K562 (cell line): ENCODE data around the gene CCDC82. TPM values are rescaled to one million over a fixed set of nuclear protein-coding genes. Genes with fewer than 3 reads are reported as not detected.

Experiments used
- ATAC-seq: fragments of 200-7000 bp; cut with Tn5 transposase; 3 replicates; pipeline ENCODE4 v1.9.1; 2020; ENCODE audit warnings: moderate library complexity
- BruUV-seq: library from RNA; stranded (reverse); fragments of 400-500 nt; replicated peaks from 2 replicates; lab custom pipeline; 2021; lab: Mats Ljungman, UMichigan
- CTCF ChIA-PET: fragments of 300-600 bp; formaldehyde crosslinking; extraction: SDS; loops from one replicate; lab custom pipeline; 2021; ENCODE audit warnings: low intra/inter-chr PET ratio; lab: Yijun Ruan, JAX
- POLR2A ChIA-PET: fragments of 300-600, 350-650 bp; sonication (Branson Sonifier 250); formaldehyde crosslinking; extraction: SDS; loops from one replicate; lab custom pipeline; 2021; ENCODE audit warnings: antibody characterized with exemption, inconsistent platforms; lab: Yijun Ruan, JAX
- DNase-seq, 4 experiments: peaks; one replicate each; pipeline versions ENCODE4 v3.0.0 to v3.0.0-alpha.2; 2011 to 2018; ENCODE audit warnings: low spot score in 3 of 4, mixed read lengths in 3 of 4; ENCODE audit errors: extremely low read depth in 1 of 4
- FAIRE-seq: peaks from 2 replicates; lab custom pipeline; 2011; peaks lifted over from hg19 to GRCh38; lab: Jason Lieb, UNC
- H2AFZ ChIP-seq: 2 replicates; pipeline ENCODE4 v1.6.0; 2011; ENCODE audit warnings: low read depth, low read length, control low read depth, inconsistent platforms
- H3K27ac ChIP-seq: fragments of 200-600 bp; 3 replicates; pipeline ENCODE4 v1.8.0; 2011; ENCODE audit warnings: low read depth, mild to moderate bottlenecking, control low read depth, inconsistent platforms, low read length, moderate library complexity, mixed read lengths; ENCODE audit errors: extremely low read depth
- H3K27me3 ChIP-seq, 2 experiments: fragments of 300-600 bp in 1 of 2; 2 replicates in 1 of 2; 3 replicates in 1 of 2; pipeline versions ENCODE4 v1.6.0 to v1.8.0; 2011; ENCODE audit warnings: inconsistent platforms in 2 of 2, low read length in 2 of 2, mild to moderate bottlenecking in 1 of 2, mixed read lengths in 1 of 2, moderate library complexity in 1 of 2; ENCODE audit not compliant: control insufficient read depth in 2 of 2, insufficient read depth in 2 of 2
- H3K36me3 ChIP-seq: fragments of 300-600 bp; 3 replicates; pipeline ENCODE4 v1.8.0; 2011; ENCODE audit warnings: mild to moderate bottlenecking, low read length, inconsistent platforms; ENCODE audit not compliant: control insufficient read depth, insufficient read depth
- H3K4me1 ChIP-seq, 2 experiments: fragments of 200-600 bp in 1 of 2; replicated peaks in 1 of 2; 2 replicates in 1 of 2; 3 replicates in 1 of 2; pipeline versions ENCODE4 v1.5.1 to v1.8.0; 2011; ENCODE audit warnings: inconsistent platforms in 2 of 2, low read length in 2 of 2, mild to moderate bottlenecking in 1 of 2, mixed read lengths in 1 of 2, moderate library complexity in 1 of 2; ENCODE audit not compliant: control insufficient read depth in 2 of 2, insufficient read depth in 2 of 2
- H3K4me2 ChIP-seq: 2 replicates; pipeline ENCODE4 v1.6.1; 2011; ENCODE audit warnings: low read length, control low read depth, inconsistent platforms, mixed read lengths; ENCODE audit not compliant: insufficient read depth
- H3K4me3 ChIP-seq: fragments of 200-600 bp; sonication (generic), shearing (Covaris generic); 2 replicates; pipeline ENCODE4 v1.5.1; 2016; ENCODE audit warnings: control low read depth, inconsistent platforms
- H3K79me2 ChIP-seq: fragments of 200-600 bp; 3 replicates; pipeline ENCODE4 v1.8.0; 2011; ENCODE audit warnings: low read length, inconsistent platforms; ENCODE audit not compliant: control insufficient read depth, insufficient read depth
- H3K9ac ChIP-seq, 2 experiments: 2 replicates each; pipeline versions ENCODE4 v1.6.0 to v1.6.1; 2011; ENCODE audit warnings: low read depth in 2 of 2, low read length in 2 of 2, control low read depth in 1 of 2, inconsistent platforms in 1 of 2, mild to moderate bottlenecking in 1 of 2, mixed read lengths in 1 of 2; ENCODE audit not compliant: insufficient read depth in 1 of 2
- H3K9me1 ChIP-seq: one replicate; pipeline ENCODE4 v1.6.0; 2011; ENCODE audit warnings: inconsistent platforms, mild to moderate bottlenecking, low read length, moderate library complexity; ENCODE audit not compliant: control insufficient read depth, insufficient read depth
- H3K9me3 ChIP-seq: replicated peaks from 2 replicates; pipeline ENCODE4 v1.5.1; 2011; ENCODE audit warnings: low read depth, low read length, inconsistent platforms; ENCODE audit not compliant: control insufficient read depth, insufficient read depth
- H4K20me1 ChIP-seq: replicated peaks from 2 replicates; pipeline ENCODE4 v1.6.1; 2011; ENCODE audit warnings: low read length, inconsistent platforms, mixed read lengths; ENCODE audit not compliant: control insufficient read depth, insufficient read depth
- EP300 ChIP-seq: IDR thresholded peaks from 2 replicates; pipeline ENCODE4 v1.6.1; 2012; ENCODE audit warnings: low read length, improper control_type of control experiment
- JUND ChIP-seq, 2 experiments: IDR thresholded peaks; 2 replicates in 1 of 2; 3 replicates in 1 of 2; pipeline ENCODE4 v1.6.1; 2011; ENCODE audit warnings: borderline replicate concordance in 2 of 2, low read depth in 2 of 2, low read length in 2 of 2, improper control_type of control experiment in 1 of 2, missing biosample characterization in 1 of 2, missing genetic modification characterization in 1 of 2, missing genetic modification reagents in 1 of 2
- KAT2B ChIP-seq: IDR thresholded peaks from one replicate; pipeline ENCODE4 v1.6.1; 2012; ENCODE audit warnings: low read depth, mild to moderate bottlenecking, control low read depth, inconsistent platforms, low read length, moderate library complexity
- MGA ChIP-seq: fragments of 450-650 bp; IDR thresholded peaks from 2 replicates; pipeline ENCODE4 v1.6.1; 2016; ENCODE audit warnings: mild to moderate bottlenecking, moderate library complexity
- TAF9B ChIP-seq: fragments of 450-650 bp; IDR thresholded peaks from 2 replicates; pipeline ENCODE4 v1.6.1; 2018; ENCODE audit warnings: mild to moderate bottlenecking; ENCODE audit not compliant: partially characterized antibody
- TSC22D4 ChIP-seq: fragments of 450-650 bp; IDR thresholded peaks from 2 replicates; pipeline ENCODE4 v1.6.1; 2016; ENCODE audit warnings: missing genetic modification characterization, missing biosample characterization, control low read depth
- ZBTB7A ChIP-seq: IDR thresholded peaks from 2 replicates; pipeline ENCODE4 v1.6.1; 2011; ENCODE audit warnings: low read depth, mild to moderate bottlenecking, low read length, moderate library complexity, borderline replicate concordance; ENCODE audit not compliant: control insufficient read depth
- ZBTB8A ChIP-seq: fragments of 450-650 bp; IDR thresholded peaks from 2 replicates; pipeline ENCODE4 v1.6.1; 2018; ENCODE audit warnings: mild to moderate bottlenecking, moderate library complexity; ENCODE audit not compliant: partially characterized antibody
- ZNF217 ChIP-seq: sonication (generic); formaldehyde crosslinking; IDR thresholded peaks from 2 replicates; pipeline ENCODE4 v1.8.0; 2022; ENCODE audit warnings: mild to moderate bottlenecking, missing genetic modification reagents
- WGBS: fragments of 100-300 bp; shearing (Covaris generic); methylation state at CpG from one replicate; pipeline ENCODE4 v1.1.6; 2016; ENCODE audit warnings: low coverage, mixed read lengths; ENCODE audit not compliant: insufficient coverage; ENCODE audit errors: missing lambda C conversion rate; 5-methylcytosine and 5-hydroxymethylcytosine counted together
- in situ Hi-C: fragments of 300-500 bp; cut with MboI; formaldehyde crosslinking; loops from 4 replicates; pipeline ENCODE4 v1.15.0; 2018; ENCODE audit warnings: inconsistent platforms, mixed read lengths
- intact Hi-C: fragments of 100-400 bp; cut with micrococcal nuclease; formaldehyde crosslinking; loops from 2 replicates; pipeline ENCODE4 v1.14.2; 2022
- polyA plus RNA-seq, 8 experiments: library from polyadenylated mRNA; depleted of rRNA in 4 of 8; stranded (reverse) in 5 of 8; unstranded in 3 of 8; fragments of >200 nt; fragmentation: Nextera tagmentation in 2 of 8; fragmentation: Illumina TruSeq in 1 of 8; extraction: Ambion mirVana in 2 of 8; extraction: Trizol in 1 of 8; gene quantifications; 2 replicates each; pipeline versions ENCODE4 v1.2.1 to v1.2.3, GENCODE V29; 2011 to 2014; ENCODE audit warnings: inconsistent platforms in 1 of 8, missing spikeins in 1 of 8
- total RNA-seq, 7 experiments: library from RNA; depleted of rRNA in 6 of 7; stranded (reverse); fragments of >200 nt in 6 of 7; fragmentation: Illumina TruSeq in 2 of 7; extraction: Trizol in 2 of 7; gene quantifications; 2 replicates each; pipeline versions ENCODE4 v1.2.1 to v1.2.3, GENCODE V29; 2011 to 2021; ENCODE audit warnings: low replicate concordance in 1 of 7

The CCDC82 gene
- total and polyA plus RNA-seq, 9 of the 15 experiments (the other 6 are each of a cell fraction or from before 2014, with no cell fraction given): 12.5 to 51.3 (median 24.5) TPM

- H3K9ac ChIP-seq: no peak overlapping the region
- peaks cover 4 to 45% of the 10 kb centered on the region in 2 experiments; a peak in 4 of 5 replicates for H3K4me1 ChIP-seq
- POLR2A ChIA-PET: interaction anchor here (1.9 kb wide), 1 partner anchor 19 kb away, joined by 7 read pairs; no protein-coding TSS in a partner anchor
- H3K4me3 ChIP-seq: no peak overlapping the region
- H2AFZ ChIP-seq: no peak overlapping the region
- no peaks in the 10 kb centered on the region for H3K9me1 ChIP-seq
- ATAC-seq: no peak; the same call in 2 of the 3 replicates
- no peaks in the 10 kb centered on the region for H3K9me3 ChIP-seq
- intact Hi-C loops (no loop called here), in situ Hi-C loops (no loop called here)
- 4% methylated on average over 1 of the region's 1 CpG for WGBS
- BruUV-seq: no TSS peak
- peaks cover 5% of the 10 kb centered on the region; the same call in 1 of the 3 replicates for H3K79me2 ChIP-seq
- peak; percentile 35 for FAIRE-seq
- no peak overlapping the region for H3K27ac ChIP-seq
- no peak overlapping the region for H3K4me2 ChIP-seq
- peak in 1 of 4 experiments; percentile 34 for DNase-seq
- CTCF ChIA-PET: no interaction called here
- H4K20me1 ChIP-seq: 0 out of 2 replicates have a peak, but pooled peaks cover 4% of the 10 kb centered on the region
- no peaks in the 10 kb centered on the region for H3K36me3 ChIP-seq
- no peaks in the 10 kb centered on the region for H3K27me3 ChIP-seq
- TF ChIP-seq EP300 (no peak; the same call in 1 of the 2 replicates), ZBTB8A (no peak), TSC22D4 (tag) (no peak), MGA (0 out of 2 replicates have a peak, but pooled peaks have one; percentile 23), KAT2B (no peak), JUND (IDR thresholded peaks at IDR 0.05; ENCODE audit: borderline replicate concordance, low read depth, low read length) (peak; percentile 89), JUND (tag; IDR thresholded peaks at IDR 0.05; ENCODE audit: borderline replicate concordance, low read depth, low read length) (peak; percentile 73; the same call in 2 of the 3 replicates), TAF9B (no peak), ZBTB7A (no peak), ZNF217 (CRISPR knock-in tag) (no peak)
Measured at GRCh38 chr11:96303064-96303463, 86.6 kb downstream of the CCDC82 start.
